Gastroesophageal sphincter (tissue), 3 donors: Measurements from ENCODE around the gene CPA5.

Experiments
- POLR2A ChIP-seq, 2 donors: fragments of 450-650 bp; IDR thresholded peaks; one replicate each; pipeline ENCODE4 v1.6.1; 2017; ENCODE audit warnings: antibody characterized with exemption in 2 of 2, mild to moderate bottlenecking in 2 of 2, moderate library complexity in 1 of 2
- POLR2AphosphoS5 ChIP-seq: sonication (generic); formaldehyde crosslinking; IDR thresholded peaks from one replicate; pipeline ENCODE4 v1.6.1; 2017; ENCODE audit warnings: antibody characterized with exemption
- TF ChIP-seq, protein P1 (sequence below), 4 experiments: fragments of 200-600 bp in 2 of 4; fragments of 450-650 bp in 2 of 4; sonication (generic) in 1 of 4; IDR thresholded peaks; one replicate each; pipeline ENCODE4 v1.5.1; 2017 to 2019; ENCODE audit warnings: antibody characterized with exemption in 4 of 4, mild to moderate bottlenecking in 2 of 4, moderate library complexity in 2 of 4

GRCh38 chr7:130385600-130386066 lies 41.0 kb downstream of the CPA5 start:
- TF ChIP-seq, protein P1, sequence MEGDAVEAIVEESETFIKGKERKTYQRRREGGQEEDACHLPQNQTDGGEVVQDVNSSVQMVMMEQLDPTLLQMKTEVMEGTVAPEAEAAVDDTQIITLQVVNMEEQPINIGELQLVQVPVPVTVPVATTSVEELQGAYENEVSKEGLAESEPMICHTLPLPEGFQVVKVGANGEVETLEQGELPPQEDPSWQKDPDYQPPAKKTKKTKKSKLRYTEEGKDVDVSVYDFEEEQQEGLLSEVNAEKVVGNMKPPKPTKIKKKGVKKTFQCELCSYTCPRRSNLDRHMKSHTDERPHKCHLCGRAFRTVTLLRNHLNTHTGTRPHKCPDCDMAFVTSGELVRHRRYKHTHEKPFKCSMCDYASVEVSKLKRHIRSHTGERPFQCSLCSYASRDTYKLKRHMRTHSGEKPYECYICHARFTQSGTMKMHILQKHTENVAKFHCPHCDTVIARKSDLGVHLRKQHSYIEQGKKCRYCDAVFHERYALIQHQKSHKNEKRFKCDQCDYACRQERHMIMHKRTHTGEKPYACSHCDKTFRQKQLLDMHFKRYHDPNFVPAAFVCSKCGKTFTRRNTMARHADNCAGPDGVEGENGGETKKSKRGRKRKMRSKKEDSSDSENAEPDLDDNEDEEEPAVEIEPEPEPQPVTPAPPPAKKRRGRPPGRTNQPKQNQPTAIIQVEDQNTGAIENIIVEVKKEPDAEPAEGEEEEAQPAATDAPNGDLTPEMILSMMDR (IDR thresholded peaks at IDR 0.05) = no peak
- TF ChIP-seq POLR2A (IDR thresholded peaks at IDR 0.05) (no peak), POLR2AphosphoS5 (no peak)
